ENCODE results near the gene ANTXR1. TPM values are rescaled to one million over a fixed set of nuclear protein-coding genes. Genes with fewer than 3 reads are reported as not detected.
A peak's percentile ranks its signal among the peaks of the same experiment; 100 is the strongest.

The ANTXR1 gene
- total and polyA plus RNA-seq, 2 donors (not counting 1 experiment from before 2014, with no cell fraction given): 44.6 to 101 TPM

GRCh38 chr2:68992933-68993332 is 20.0 kb upstream of the ANTXR1 start:
- Histone ChIP-seq H3K4me2 (ENCODE audit: extremely low read depth, insufficient read depth, low read length) (no peak overlapping the region), H2AFZ (ENCODE audit: low read length) (no peak overlapping the region), H3K79me2 (ENCODE audit: control insufficient read depth, insufficient read depth, low read length) (no peaks in the 10 kb centered on the region), H3K27me3 (ENCODE audit: control insufficient read depth, insufficient read depth, low read length) (peaks cover 7% of the 10 kb centered on the region), H4K20me1 (ENCODE audit: control insufficient read depth, extremely low read depth, insufficient read depth, low read length) (no peaks in the 10 kb centered on the region), H3K27ac (ENCODE audit: insufficient read depth, low read length) (no peak overlapping the region), H3K4me1 (ENCODE audit: control insufficient read depth, extremely low read depth, insufficient read depth, low read length) (no peaks in the 10 kb centered on the region), H3K4me3 (replicated peaks in 1 of 4; ENCODE audit: control extremely low read depth in 1 of 4, insufficient read depth in 1 of 4, low read depth in 3 of 4, low read length in 4 of 4) (no peak overlapping the region), H3K36me3 (ENCODE audit: control insufficient read depth, insufficient read depth, low read length) (no peaks in the 10 kb centered on the region), H3K9ac (ENCODE audit: insufficient read depth, low read length) (no peak overlapping the region), H3K9me3 (ENCODE audit: control insufficient read depth, insufficient read depth, low read depth, low read length) (no peaks in the 10 kb centered on the region)
- TF ChIP-seq EZH2 (IDR thresholded peaks at IDR 0.05; ENCODE audit: low read length, missing control alignments) (no peak), CTCF (conservative IDR thresholded peaks at IDR 0.05 in 1 of 2, IDR thresholded peaks at IDR 0.05 in 1 of 2; ENCODE audit: low read depth in 1 of 2, low read length in 2 of 2) (no peak)
- no peak for DNase-seq (ENCODE audit: low read depth in 2 of 2)

DNA sequence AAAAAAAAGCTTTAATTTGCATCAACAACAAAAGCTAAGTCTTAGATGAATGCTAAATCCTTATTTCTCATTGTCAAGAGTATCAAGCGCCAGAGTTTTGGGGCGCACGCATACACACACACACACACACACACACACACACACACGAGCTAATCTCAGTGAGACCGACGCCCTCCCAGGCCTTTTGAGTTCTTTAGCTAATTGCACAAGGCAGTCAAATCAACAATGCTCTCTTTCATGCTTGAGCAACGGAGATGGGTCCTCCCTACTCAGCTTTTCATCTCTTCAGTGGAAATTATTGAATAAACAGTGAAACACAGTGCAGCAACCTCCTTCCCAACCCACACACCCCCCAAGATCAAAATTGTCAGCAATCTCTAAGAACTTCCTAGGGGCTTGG is 19.3 kb upstream of the ANTXR1 start:
- no peaks in the 10 kb centered on the region for H3K4me1 ChIP-seq (ENCODE audit: control insufficient read depth, extremely low read depth, insufficient read depth, low read length)
- TF ChIP-seq CTCF (conservative IDR thresholded peaks at IDR 0.05 in 1 of 2, IDR thresholded peaks at IDR 0.05 in 1 of 2; ENCODE audit: low read depth in 1 of 2, low read length in 2 of 2) (no peak), EZH2 (IDR thresholded peaks at IDR 0.05; ENCODE audit: low read length, missing control alignments) (no peak)
- H3K27me3 ChIP-seq (ENCODE audit: control insufficient read depth, insufficient read depth, low read length): peaks cover 7% of the 10 kb centered on the region
- no peak overlapping the region for H3K4me3 ChIP-seq (replicated peaks in 1 of 4; ENCODE audit: control extremely low read depth in 1 of 4, insufficient read depth in 1 of 4, low read depth in 3 of 4, low read length in 4 of 4)
- no peak overlapping the region for H3K4me2 ChIP-seq (ENCODE audit: extremely low read depth, insufficient read depth, low read length)
- no peak overlapping the region for H3K9ac ChIP-seq (ENCODE audit: insufficient read depth, low read length)
- H4K20me1 ChIP-seq (ENCODE audit: control insufficient read depth, extremely low read depth, insufficient read depth, low read length): no peaks in the 10 kb centered on the region
- no peak overlapping the region for H2AFZ ChIP-seq (ENCODE audit: low read length)
- no peaks in the 10 kb centered on the region for H3K9me3 ChIP-seq (ENCODE audit: control insufficient read depth, insufficient read depth, low read depth, low read length)
- DNase-seq (ENCODE audit: low read depth in 2 of 2): no peak
- H3K27ac ChIP-seq (ENCODE audit: insufficient read depth, low read length): no peak overlapping the region
- H3K79me2 ChIP-seq (ENCODE audit: control insufficient read depth, insufficient read depth, low read length): no peaks in the 10 kb centered on the region
- H3K36me3 ChIP-seq (ENCODE audit: control insufficient read depth, insufficient read depth, low read length): no peaks in the 10 kb centered on the region

GRCh38 chr2:68994864-68995263 is 18.1 kb upstream of the ANTXR1 start:
- H3K27ac ChIP-seq (ENCODE audit: insufficient read depth, low read length): no peak overlapping the region
- H3K9ac ChIP-seq (ENCODE audit: insufficient read depth, low read length): no peak overlapping the region
- no peaks in the 10 kb centered on the region for H3K4me1 ChIP-seq (ENCODE audit: control insufficient read depth, extremely low read depth, insufficient read depth, low read length)
- peaks cover 7% of the 10 kb centered on the region for H3K27me3 ChIP-seq (ENCODE audit: control insufficient read depth, insufficient read depth, low read length)
- H3K36me3 ChIP-seq (ENCODE audit: control insufficient read depth, insufficient read depth, low read length): no peaks in the 10 kb centered on the region
- no peaks in the 10 kb centered on the region for H3K79me2 ChIP-seq (ENCODE audit: control insufficient read depth, insufficient read depth, low read length)
- DNase-seq (ENCODE audit: low read depth in 2 of 2): peak; percentile 38 to 94
- H4K20me1 ChIP-seq (ENCODE audit: control insufficient read depth, extremely low read depth, insufficient read depth, low read length): no peaks in the 10 kb centered on the region
- H2AFZ ChIP-seq (ENCODE audit: low read length): no peak overlapping the region
- TF ChIP-seq CTCF (conservative IDR thresholded peaks at IDR 0.05 in 1 of 2, IDR thresholded peaks at IDR 0.05 in 1 of 2; ENCODE audit: low read depth in 1 of 2, low read length in 2 of 2) (no peak), EZH2 (IDR thresholded peaks at IDR 0.05; ENCODE audit: low read length, missing control alignments) (no peak)
- no peaks in the 10 kb centered on the region for H3K9me3 ChIP-seq (ENCODE audit: control insufficient read depth, insufficient read depth, low read depth, low read length)
- no peak overlapping the region for H3K4me2 ChIP-seq (ENCODE audit: extremely low read depth, insufficient read depth, low read length)
- H3K4me3 ChIP-seq (replicated peaks in 1 of 4; ENCODE audit: control extremely low read depth in 1 of 4, insufficient read depth in 1 of 4, low read depth in 3 of 4, low read length in 4 of 4): no peak overlapping the region
